Activated T-helper 1 cell treated with anti-CD3 and anti-CD28 coated beads, Interleukin-2, amount 50 U/mL, for 16 hours (primary cell): Measurements from ENCODE around the gene LBHD2.
"Not testable (repeated sequence)": the region's sequence is repeated elsewhere in the genome, so short reads cannot be mapped to it uniquely, and the experiment has no call there.

ENCODE experiments used
- DNase-seq, 2 donors: peaks; one replicate each; pipeline ENCODE4 v3.0.0-alpha.2; 2020; ENCODE audit warnings: low read depth in 1 of 2, low spot score in 1 of 2

Gene LBHD2

DNA sequence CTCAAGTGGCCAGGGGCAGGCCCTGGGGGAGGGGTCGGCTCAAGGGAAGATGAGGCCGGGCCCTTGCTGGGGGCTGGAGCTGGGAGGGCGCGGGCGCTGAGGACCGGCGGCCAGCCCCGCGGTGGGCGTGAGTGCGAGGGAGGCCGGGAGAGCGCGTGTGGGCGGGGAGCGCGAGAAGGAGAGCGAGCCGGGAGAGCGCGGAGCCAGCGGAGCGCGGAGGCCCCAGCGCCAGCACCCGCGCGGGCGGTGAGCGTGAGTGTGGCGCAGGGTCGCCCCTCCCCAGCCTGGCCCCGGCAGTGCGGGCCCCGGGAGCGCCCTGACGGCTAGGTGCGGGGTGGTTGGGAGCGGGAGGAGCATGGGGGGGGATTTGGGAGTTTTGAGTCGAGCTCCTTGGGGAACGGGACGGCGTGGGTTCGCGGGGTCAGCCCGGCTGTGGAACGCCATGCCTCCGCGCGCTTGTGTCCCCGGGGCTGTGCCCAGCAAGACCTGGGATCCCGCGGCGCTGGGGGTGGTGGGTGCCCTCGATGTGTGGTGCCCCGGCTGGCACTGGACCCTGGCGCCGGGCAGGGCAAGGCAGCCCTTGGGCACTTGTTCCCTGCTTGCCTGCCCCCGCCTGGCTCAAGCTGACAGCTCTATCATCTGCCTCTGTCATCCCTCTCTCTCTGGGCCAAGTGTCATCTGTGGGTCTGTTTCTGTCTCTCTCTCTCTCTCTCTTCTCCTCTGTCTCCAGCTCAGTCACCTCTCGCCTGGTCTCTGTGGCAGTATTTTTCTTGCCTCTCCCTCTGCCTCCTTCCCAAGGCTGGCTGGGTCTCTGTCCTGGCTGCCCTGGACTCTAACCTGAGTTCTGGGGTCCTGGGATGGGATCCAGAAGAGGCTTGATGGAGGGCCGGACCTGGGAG, at the start of gene LBHD2:
Gene LBHD2, plus strand, starts transcription at position 190 of the 899 bp plus-strand sequence. CDS start 1,803 bp downstream, outside the sequence.
- no peak for DNase-seq

DNA sequence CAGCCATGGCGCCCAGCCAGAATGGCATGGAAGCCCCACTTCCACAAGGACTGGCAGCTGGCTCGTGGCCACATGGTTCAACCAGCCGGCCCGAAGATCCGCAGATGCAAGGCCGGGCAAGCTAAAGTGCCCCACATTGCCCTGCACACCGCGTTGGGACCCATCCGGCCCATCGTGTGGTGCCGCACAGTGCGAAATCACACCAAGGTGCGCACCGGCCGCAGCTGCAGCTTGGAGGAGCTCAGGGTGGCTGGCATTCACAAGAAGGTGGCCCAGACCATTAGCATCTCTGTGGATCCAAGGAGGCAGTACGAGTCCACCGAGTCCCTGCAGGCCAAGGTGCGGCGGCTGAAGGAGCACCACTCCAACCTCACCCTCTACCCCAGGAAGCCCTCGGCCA, 42.5 kb upstream of the LBHD2 start:
- no peak for DNase-seq

DNA sequence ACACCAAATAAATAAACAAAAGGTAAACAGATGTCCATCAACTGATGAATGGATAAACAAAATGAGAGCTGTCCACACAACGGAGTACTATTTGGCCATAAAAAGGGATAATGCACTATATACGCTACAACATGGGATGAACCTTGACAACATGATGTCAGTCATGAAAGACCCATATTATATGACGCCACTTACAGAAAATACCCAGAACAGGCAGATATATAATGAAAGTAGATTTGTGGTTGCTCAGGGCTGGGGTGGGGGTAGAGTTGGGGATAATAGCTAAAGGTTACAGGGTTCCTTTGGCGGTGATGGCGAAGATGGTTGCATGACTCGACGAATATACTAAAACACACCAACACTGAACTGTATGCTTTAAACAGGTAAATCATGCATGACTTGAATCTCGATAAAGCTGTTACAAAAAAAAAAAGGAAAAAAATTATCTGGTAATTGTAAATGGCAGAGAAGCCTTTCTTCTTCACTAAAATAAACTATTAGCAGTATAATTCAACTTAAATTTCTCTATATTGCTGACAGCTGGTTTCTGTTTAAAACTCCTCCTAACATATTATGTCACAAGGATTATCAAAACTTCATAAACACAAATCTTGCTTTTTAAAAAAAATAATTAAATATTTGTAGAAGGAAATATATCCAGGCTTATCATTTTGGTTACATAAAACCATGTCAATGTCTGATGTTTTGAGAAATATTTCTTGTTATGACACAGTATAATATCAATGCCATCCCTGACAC, 40.6 kb upstream of the LBHD2 start:
- no peak for DNase-seq

DNA sequence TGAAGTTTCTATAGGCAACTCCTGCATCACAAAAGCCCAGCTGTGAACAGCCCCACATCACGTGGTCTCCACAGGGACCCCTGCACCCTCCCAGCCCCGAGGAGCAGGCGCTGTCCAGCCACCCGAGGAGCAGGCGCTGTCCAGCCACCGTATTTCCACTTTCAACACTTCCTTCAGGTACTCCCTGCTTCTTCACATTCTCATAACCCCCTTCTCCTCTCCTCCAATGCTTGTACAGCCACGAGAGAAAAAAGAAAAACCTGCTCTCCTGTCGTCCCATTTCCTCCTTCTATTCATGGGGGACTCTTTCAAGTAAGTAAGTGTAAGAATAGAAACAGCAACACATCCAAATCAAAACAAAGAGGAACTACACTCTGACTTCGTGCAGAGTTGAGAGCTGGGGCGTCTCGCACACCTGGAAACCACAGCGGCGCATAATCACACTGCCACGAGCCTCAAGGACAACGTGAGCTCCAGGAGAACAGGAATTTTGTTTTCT, 38.6 kb upstream of the LBHD2 start:
- no peak for DNase-seq

DNA sequence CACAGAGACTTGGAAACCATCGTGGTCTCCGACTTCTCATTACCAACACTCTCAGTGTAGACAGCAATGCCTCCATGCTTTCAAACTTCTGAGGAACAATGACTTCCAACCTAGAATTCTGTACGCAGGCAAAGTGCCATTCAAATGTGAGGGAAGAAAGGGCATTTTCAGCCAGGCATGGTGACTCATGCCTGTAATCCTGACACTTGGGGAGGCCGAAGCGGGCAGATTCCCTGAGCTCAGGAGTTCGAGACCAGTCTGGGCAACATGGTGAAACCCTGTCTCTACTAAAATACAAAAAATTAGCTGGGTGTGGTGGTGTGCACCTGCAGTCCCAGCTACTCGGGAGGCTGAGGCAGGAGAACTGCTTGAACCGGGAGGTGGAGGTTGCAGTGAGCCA, 36.6 kb upstream of the LBHD2 start:
- not testable (repeated sequence) for DNase-seq

DNA sequence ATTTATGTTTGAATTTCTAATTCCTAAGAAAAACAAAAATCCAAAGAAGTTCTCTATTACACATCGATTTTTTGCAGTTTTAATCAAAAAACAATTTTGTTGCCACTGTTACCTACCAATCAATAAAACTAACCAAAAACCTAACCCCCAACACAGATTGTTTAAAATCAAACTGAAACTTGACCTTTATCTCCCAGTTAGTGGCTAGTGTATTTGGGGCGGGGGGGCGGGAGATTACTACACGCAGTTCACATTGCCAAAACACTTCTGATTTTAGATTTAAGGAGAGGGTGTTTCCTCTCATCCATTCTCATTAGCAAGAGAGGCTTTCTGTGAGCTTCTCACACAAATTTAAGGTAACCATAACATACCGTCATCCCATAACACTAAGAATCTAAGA, 33.1 kb upstream of the LBHD2 start:
- no peak for DNase-seq

DNA sequence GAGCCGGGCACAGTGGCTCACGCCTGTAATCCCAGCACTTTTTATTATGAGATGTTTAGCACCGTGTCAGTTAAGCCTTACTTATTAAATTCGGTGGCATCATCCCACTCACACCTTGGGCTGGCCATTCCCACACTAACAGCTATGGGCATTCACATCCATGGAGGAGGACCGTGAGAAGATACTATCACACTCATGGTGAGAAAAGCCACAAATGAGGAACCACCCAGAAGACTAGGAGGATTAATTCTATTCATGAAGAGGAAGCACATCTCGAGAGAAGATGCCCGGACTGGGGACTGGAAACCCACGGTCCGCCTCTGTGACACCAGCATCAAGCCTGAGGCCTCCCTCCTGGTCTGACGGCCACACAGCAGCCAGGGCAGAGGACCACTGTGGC, 31.6 kb upstream of the LBHD2 start:
- DNase-seq = no peak

DNA sequence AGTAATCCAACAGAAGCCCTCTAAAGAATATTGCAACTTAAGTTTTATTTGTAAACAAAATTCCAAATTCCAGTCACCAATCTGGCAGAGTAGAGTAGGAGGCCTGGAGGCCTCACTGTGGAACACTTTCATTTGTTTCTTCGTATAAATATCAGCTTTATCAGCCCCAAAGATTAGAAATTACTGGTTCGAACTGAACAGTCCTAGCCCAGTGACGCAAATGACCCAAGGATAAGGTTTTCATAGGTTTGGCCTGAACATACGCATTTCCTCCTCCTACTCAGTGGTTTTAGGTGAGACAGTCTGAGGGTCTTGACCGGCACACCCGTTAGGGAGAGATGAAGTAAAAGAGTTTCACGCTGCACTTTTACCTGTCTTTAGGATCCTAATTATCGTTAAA, 28.3 kb upstream of the LBHD2 start:
- no peak for DNase-seq

DNA sequence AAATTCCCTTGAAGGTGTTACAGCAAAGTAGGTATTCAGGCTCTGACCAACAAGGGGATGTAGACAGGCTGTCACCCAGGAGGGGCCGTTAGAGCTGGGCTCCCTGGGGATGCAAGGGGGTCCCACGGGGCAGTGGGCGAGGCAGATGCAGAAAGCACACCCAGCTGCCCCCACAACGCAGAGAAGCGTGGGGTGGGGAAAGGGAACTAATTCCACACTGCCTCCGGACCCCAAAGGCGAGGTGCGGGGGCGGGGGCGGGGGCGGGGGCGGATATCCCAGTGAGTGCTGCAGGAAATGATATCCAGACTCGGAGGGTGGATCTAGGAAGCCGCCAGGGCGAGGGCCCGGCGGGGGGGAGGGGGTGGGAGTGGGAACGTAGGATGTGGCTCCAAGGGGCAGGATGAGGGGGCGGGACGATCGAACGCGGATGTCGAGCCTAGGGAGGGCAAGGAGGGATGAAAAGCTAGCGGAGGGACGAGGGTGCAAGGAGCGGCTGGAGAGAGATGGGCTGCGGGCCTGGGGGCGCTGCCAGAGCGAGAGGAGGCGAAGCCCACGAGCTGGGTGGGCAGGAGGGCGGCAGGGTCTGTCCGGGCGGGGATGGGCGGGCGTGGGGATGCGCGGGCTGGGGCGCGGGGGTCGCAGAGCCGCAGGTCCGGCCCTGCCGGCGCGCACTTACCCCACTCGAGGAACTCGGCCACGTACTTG, 27.5 kb upstream of the LBHD2 start:
- DNase-seq = no peak

DNA sequence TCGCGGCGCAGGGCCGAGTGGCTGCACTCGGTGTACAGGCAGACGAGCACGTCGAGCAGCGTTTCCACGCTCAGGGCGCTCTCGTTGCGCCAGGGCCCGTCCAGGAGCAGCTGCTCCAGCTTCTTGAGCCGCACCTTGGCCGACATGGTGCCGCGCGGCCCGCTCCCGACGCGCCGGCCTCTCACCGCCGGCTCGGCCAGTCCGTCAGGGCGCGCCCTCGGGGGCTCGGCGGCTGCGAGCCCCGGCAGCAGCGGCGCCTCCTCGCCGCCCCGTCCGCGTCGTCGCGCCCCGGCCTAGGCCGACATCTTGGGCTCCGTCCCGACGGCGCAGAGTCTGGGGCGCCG, 27.0 kb upstream of the LBHD2 start:
- DNase-seq = no peak

DNA sequence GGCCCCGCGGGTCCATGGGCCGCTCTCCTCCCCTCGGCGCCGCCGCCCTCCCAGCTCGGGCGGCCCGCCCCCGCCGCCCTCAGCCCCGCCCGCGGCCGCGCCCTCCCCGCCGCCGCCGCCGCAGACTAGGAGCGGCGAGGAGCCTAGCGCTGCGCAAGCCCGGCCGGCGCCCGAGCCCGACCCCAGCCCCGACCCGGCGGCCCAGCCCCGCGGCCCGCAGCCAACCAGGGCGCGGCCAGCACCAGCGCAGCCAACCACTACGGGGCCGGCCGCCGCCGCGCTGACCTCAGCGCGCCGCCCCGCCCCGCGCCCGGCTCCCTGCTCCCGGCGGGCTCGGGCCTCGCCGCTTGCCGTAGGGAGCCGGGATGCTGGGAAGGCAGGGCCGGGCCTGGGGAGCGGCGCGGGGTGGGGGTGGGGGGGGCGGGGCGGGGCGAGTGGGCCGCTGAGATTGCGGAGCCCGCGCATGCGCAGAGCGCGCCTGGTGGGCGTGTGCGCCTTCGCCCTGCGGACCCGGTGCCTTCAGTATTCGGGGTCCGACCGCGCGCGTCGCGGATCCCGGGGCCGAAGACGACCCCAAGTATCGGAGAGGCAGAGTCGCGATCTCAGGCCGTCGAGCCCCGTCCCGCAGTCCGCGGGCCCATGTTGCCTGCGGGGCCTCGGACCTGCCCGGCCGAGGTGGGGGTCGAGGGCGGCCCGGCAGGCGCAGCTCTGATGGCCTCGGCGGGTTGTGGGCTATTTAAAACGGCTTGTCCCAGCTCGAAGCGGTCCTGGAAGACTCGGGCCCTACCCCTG, 26.4 kb upstream of the LBHD2 start, which contains the start of gene CDC42BPB:
Gene CDC42BPB, minus strand, starts transcription at position 178 of the 792 bp plus-strand sequence. CDS start 376 bp downstream, outside the sequence.
- peak; percentile 20 to 27 for DNase-seq

DNA sequence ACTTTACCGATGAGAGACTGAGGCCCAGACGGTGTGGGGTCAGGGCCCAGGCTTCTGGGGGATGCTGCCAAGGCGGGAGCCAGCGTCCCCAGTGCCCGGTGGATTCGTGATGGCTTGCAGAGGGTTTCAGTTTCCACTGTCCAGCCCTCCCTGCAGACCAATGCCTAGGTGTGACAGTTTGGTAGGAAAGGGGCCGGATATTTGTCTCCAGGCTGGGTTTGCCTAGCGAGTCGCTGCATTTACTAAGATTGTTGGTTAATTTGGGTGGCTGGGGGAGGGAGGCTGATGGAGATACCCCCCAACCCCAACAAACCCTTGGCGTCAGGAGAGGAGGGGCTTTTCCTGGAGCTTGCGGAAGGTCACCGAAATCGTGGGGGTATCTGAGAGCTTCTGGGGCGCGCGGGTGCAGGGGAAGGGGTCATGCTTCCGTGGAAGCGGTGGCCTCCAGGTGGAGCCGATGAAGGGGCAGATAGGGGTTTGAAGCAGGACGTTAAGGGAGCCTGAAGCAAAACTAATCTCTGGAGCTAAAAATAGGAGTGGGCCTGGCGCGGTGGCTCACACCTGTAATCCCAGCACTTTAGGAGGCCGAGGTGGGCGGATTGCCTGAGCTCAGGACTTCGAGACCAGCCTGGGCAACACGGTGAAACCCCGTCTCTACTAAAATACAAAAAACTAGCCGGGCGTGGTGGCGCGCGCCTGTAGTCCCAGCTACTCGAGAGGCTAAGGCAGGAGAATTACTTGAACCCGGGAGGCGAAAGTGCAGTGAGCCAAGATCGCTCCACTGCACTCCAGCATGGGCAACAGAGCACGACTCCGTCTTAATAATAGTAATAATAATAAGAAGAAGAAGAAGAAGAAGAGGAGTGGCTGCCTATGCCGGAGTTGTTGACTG, 25.6 kb upstream of the LBHD2 start:
- no peak for DNase-seq

DNA sequence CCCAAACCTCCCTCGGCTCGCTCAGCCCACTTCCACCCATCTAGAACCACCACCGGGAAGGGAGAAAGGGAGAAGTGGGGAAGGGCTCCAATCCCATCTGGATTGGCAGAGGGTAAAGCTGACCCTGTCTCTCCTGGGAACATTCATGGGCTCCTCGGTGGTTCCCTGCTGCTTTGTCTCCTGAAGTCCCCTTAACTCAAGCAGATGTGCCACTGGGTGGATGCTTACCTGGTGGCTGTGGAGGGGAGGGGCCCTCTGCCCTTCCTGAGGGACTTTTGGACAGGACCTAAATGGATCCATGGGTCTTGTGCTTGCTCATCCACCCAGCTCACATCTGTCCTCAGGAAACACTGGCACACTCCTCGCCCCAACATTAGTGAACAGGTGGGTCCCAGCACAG, 24.5 kb upstream of the LBHD2 start:
- no peak for DNase-seq

DNA sequence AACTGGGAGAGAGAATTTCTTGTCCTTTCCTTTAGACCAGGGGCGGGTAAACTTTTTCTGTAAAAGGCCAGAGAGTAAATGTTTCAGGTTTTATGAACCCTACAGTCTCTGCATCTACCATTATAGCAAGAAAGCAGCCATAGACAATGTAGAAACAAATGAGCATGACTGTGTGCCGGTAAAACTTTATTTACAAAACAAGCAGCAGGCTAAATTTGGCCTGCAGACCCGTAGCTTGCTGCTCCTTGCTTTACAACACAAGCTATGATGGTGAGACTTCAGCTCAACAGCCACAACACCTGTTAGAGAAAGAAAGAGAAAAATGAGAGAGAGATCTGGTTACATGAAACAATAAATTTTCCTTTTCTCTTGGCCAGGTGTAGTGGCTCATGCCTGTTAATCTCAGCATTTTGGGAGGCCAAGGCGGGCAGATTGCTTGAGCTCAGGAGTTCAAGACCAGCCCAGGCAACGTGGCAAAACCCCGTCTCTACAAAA, 22.5 kb upstream of the LBHD2 start:
- DNase-seq = no peak

DNA sequence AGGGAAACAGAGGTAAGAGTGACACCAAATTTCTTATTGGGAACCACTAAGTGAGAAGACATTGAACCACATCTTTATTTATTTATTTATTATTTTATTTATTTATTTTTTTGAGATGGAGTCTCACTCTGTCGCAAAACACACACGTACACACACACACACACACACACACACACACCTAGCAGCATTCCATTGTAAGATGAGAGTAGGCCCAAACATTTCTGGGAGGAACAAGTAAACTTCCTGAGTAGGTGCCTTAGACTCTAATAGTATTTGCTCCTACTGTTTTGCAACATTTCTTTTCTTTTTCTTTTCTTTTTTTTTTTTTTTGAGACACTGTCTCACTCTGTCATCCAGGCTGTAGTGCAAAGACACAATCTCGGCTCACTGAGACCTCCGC, 19.6 kb upstream of the LBHD2 start:
- no peak for DNase-seq

DNA sequence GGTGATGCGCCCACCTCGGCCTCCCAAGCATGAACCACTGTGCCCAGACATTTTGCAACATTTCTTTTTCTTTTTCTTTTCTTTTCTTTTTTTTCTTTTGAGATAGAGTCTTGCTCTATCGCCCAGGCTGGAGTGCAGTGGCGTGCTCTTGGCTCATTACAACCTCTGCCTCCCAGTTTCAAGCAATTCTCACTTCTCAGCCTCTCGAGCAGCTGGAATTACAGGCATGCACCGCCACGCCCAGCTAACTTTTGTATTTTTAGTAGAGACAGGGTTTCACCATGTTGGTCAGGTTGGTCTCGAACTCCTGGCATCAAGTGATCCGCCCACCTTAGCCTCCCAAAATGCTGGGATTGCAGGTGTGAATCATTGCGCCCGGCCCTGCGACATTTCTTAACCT, 19.0 kb upstream of the LBHD2 start:
- DNase-seq = no peak

DNA sequence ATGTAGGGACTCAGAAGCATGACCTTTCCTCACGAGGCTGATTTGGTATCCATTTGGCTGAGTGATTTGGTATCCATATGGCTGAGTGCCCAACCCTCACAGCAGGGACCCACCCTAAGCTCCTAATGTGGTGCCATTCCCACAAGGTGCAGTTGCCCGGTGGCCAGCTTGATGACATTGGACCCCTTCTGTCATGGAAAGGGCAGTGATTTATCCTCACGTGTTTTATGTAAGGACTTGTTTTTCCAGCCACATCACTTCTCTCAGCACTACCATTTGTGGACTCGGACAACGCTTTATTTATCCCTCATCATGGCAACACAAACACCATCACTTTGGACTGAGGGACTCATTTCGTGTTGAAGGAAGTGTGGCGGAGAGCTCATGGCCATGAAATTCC, 18.1 kb upstream of the LBHD2 start:
- DNase-seq = no peak

DNA sequence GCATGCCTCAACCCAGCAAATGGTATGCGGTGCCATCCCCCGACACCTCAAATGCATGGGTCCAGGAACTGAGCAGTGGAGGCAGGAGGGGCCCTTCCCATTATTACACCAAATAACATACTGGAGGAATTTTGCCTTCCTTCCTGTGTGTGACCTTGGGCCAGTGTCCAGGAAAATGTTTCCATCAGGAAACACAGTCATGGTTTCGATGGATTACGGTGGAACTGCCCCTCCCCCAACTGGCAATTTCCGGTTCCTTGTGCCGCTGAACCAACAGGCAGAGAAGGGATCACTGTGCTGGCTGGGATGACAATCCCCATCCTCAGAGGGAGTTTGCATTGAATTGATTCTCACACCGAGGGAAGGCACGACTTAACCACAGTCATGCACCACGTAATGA, 17.6 kb upstream of the LBHD2 start:
- no peak for DNase-seq

DNA sequence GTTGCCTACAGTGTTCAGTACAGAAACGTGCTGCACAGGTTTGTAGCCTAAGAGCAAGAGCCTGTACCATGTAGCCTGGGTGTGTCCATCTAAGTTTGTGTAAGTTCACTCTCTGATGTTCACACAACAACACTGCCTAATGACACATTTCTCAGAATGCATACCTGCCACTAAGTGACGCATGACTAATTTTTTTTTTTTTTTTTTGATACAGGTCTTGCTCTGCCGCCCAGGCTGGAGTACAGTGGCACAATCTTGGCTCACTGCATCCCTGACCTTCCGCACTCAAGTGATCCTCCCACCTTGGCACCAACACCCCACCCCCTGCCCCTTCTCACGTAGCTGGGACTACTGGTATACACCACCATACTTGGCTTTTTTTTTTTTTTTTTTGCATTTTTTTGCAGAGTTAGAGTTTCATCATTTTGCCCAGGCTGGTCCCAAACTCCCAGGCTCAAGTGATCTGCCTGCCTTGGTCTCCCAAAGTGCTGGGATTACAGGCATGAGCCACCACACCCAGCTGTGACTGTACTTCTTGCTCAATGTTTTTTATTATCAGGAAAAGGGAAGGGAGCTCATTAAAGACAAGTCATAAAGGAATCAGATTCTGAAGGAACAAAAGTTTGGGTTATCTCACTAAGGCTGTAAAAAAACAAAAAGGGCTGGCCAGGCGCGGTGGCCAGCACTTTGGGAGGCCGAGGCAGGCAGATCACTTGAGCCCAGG, 16.6 kb upstream of the LBHD2 start:
- no peak for DNase-seq
